Stomach (tissue), 9 donors: Measurements from ENCODE around the gene CNPY4. TPM values are rescaled to one million over a fixed set of nuclear protein-coding genes. Genes with fewer than 3 reads are reported as not detected.

Experiments used
- DNase-seq, 2 donors: peaks; one replicate each; pipeline versions ENCODE4 v3.0.0 to v3.0.0-alpha.2; 2013 to 2019
- H3K27ac ChIP-seq, 5 donors: fragments of 200-600 bp in 4 of 5; sonication (generic) in 4 of 5; one replicate each; pipeline ENCODE4 v1.5.1; 2013 to 2019; ENCODE audit warnings: mild to moderate bottlenecking in 1 of 5, moderate library complexity in 1 of 5
- H3K27me3 ChIP-seq, 3 donors: fragments of 200-600 bp; sonication (generic); one replicate each; pipeline ENCODE4 v1.5.1; 2017 to 2019; ENCODE audit warnings: mixed run types in 1 of 3
- H3K36me3 ChIP-seq, 4 donors: fragments of 200-600 bp; sonication (generic); 1 replicate in 3 of 4; 2 replicates in 1 of 4; pipeline ENCODE4 v1.5.1; 2016 to 2019
- H3K4me1 ChIP-seq, 4 donors: fragments of 200-600 bp; sonication (generic); one replicate each; pipeline ENCODE4 v1.5.1; 2016 to 2019
- H3K4me3 ChIP-seq, 4 donors: fragments of 200-600 bp; sonication (generic) in 3 of 4; one replicate each; pipeline ENCODE4 v1.5.1; 2016 to 2019; ENCODE audit warnings: mild to moderate bottlenecking in 1 of 4
- H3K9me3 ChIP-seq, 4 donors: fragments of 200-600 bp; sonication (generic); one replicate each; pipeline ENCODE4 v1.5.1; 2016 to 2019
- CTCF ChIP-seq, 7 experiments: fragments of 450-650 bp in 4 of 7; fragments of 200-600 bp in 3 of 7; sonication (generic) in 3 of 7; IDR thresholded peaks; one replicate each; pipeline ENCODE4 v1.5.1; 2016 to 2019; ENCODE audit warnings: antibody characterized with exemption in 7 of 7, control low read depth in 2 of 7, mild to moderate bottlenecking in 1 of 7
- EP300 ChIP-seq: sonication (generic); formaldehyde crosslinking; IDR thresholded peaks from one replicate; pipeline ENCODE4 v1.6.1; 2017; ENCODE audit warnings: antibody characterized with exemption
- POLR2A ChIP-seq, 4 donors: fragments of 450-650 bp; IDR thresholded peaks; one replicate each; pipeline ENCODE4 v1.6.1; 2016; ENCODE audit warnings: antibody characterized with exemption in 4 of 4, control low read depth in 2 of 4, mild to moderate bottlenecking in 1 of 4, moderate library complexity in 1 of 4
- POLR2AphosphoS5 ChIP-seq, 3 donors: sonication (generic); formaldehyde crosslinking; IDR thresholded peaks; one replicate each; pipeline ENCODE4 v1.6.1; 2016; ENCODE audit warnings: antibody characterized with exemption in 3 of 3
- WGBS, 5 donors: extraction: QIAGEN DNeasy Blood & Tissue Kit in 3 of 5; methylation state at CpG; one replicate each; pipeline versions ENCODE4 v1.1.5 to v1.1.7; 2013 to 2018; 5-methylcytosine and 5-hydroxymethylcytosine counted together
- intact Hi-C: fragments of 100-400 bp; cut with DNase I; formaldehyde crosslinking; loops from one replicate; pipeline ENCODE4 v1.15.1; 2023; ENCODE audit warnings: low total_unique reads
- polyA plus RNA-seq, 3 donors: library from polyadenylated mRNA; stranded (reverse); fragments of 200-250 nt; gene quantifications; one replicate each; pipeline ENCODE4 v1.2.3, GENCODE V29; 2013
- total RNA-seq, 5 donors: library from RNA; depleted of rRNA; stranded (reverse); fragments of >200 nt; gene quantifications; one replicate each; pipeline versions ENCODE4 v1.1.0 to v1.2.3, GENCODE V29; 2014 to 2016
- donor health status: healthy with polysubstance abuse.
- donor health status: Bipolar disorder and iron deficiency.
- donor health status: healthy.

Gene CNPY4
- total and polyA plus RNA-seq, 8 donors, result 0.45 to 10.6 (median 6.0) TPM

- peak in 1 of 2 donors; percentile 53 for DNase-seq
- WGBS, 5 donors, result 71 to 78% (median 72%) methylated on average over 16 of the region's 16 CpGs
- Histone ChIP-seq H3K27ac (peak overlapping the region; percentile 52 to 93 (median 90)), H3K4me3 (peak overlapping the region in 2 of 4 donors; percentile 86 to 99), H3K4me1 (peaks cover 12 to 71% (median 50%) of the 10 kb centered on the region in 4 donors), H3K27me3 (no peaks in the 10 kb centered on the region), H3K9me3 (no peaks in the 10 kb centered on the region), H3K36me3 (peaks cover 31 to 58% (median 49%) of the 10 kb centered on the region in 4 donors)
- intact Hi-C loops, result no loop called here
- TF ChIP-seq EP300 (no peak), POLR2A (IDR thresholded peaks at IDR 0.05) (no peak), CTCF (IDR thresholded peaks at IDR 0.05) (no peak), POLR2AphosphoS5 (IDR thresholded peaks at IDR 0.05) (no peak)
These were observed 37.1 kb downstream of the CNPY4 start for GRCh38 chr7:100156331-100157068.

- Histone ChIP-seq H3K27ac (peak overlapping the region; percentile 52 to 93 (median 90)), H3K36me3 (peaks cover 31 to 53% (median 46%) of the 10 kb centered on the region in 4 donors), H3K27me3 (no peaks in the 10 kb centered on the region), H3K4me1 (peaks cover 12 to 66% (median 50%) of the 10 kb centered on the region in 4 donors), H3K4me3 (peak overlapping the region in 3 of 4 donors; percentile 81 to 99 (median 86)), H3K9me3 (no peaks in the 10 kb centered on the region)
- 43 to 68% (median 58%) methylated on average over 5 of the region's 5 CpGs for WGBS, 5 donors
- no peak for TF ChIP-seq POLR2AphosphoS5 (IDR thresholded peaks at IDR 0.05)
- TF ChIP-seq EP300, result no peak
- no peak for TF ChIP-seq POLR2A (IDR thresholded peaks at IDR 0.05)
- no peak for TF ChIP-seq CTCF (IDR thresholded peaks at IDR 0.05)
- intact Hi-C loops, result no loop called here
- DNase-seq, result no peak
These were observed 37.6 kb downstream of the CNPY4 start for GRCh38 chr7:100157069-100157333.

- TF ChIP-seq CTCF (IDR thresholded peaks at IDR 0.05) (peak in 1 of 7 experiments; percentile 18), POLR2AphosphoS5 (IDR thresholded peaks at IDR 0.05) (no peak)
- Histone ChIP-seq H3K4me1 (peaks cover 12 to 60% (median 50%) of the 10 kb centered on the region in 4 donors), H3K27me3 (no peaks in the 10 kb centered on the region), H3K27ac (peak overlapping the region; percentile 83 to 93 (median 90)), H3K4me3 (peak overlapping the region; percentile 81 to 99 (median 91)), H3K9me3 (no peaks in the 10 kb centered on the region), H3K36me3 (peaks cover 31 to 47% (median 43%) of the 10 kb centered on the region in 4 donors)
- DNase-seq, result peak in 1 of 2 donors; percentile 72
- WGBS, 5 donors, result 12 to 23% (median 15%) methylated on average over 23 to 32 of the region's 32 CpGs
- intact Hi-C loops, result no loop called here
These were observed 38.1 kb downstream of the CNPY4 start for GRCh38 chr7:100157334-100158228.
